ENCODE measurements around the gene FGF5.

DNA sequence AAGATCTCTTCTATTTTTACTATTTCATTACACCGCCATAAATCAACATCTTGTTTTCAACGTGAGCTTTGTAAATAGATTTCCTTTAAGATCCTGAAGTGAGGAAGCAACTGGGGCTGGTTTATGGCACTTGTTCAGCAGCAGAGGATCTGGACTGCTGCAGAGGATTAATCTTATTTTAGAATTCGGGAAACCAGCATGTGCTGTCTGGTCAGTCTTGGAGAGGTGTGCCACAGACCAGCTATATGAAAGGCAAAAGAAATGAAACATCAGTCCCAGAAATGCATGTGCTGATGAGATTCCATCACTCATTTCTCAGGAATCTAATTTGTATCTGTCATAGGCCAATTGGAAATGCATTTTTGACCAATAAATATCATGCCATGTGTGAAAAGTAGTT lies 45.8 kb upstream of the FGF5 start:
- TF ChIP-seq ZNF311 (tag by site-specific recombination; IDR thresholded peaks at IDR 0.05; ENCODE audit: borderline replicate concordance), result no peak
- TF ChIP-seq, protein P1, sequence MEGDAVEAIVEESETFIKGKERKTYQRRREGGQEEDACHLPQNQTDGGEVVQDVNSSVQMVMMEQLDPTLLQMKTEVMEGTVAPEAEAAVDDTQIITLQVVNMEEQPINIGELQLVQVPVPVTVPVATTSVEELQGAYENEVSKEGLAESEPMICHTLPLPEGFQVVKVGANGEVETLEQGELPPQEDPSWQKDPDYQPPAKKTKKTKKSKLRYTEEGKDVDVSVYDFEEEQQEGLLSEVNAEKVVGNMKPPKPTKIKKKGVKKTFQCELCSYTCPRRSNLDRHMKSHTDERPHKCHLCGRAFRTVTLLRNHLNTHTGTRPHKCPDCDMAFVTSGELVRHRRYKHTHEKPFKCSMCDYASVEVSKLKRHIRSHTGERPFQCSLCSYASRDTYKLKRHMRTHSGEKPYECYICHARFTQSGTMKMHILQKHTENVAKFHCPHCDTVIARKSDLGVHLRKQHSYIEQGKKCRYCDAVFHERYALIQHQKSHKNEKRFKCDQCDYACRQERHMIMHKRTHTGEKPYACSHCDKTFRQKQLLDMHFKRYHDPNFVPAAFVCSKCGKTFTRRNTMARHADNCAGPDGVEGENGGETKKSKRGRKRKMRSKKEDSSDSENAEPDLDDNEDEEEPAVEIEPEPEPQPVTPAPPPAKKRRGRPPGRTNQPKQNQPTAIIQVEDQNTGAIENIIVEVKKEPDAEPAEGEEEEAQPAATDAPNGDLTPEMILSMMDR (tag by site-specific recombination; IDR thresholded peaks at IDR 0.05), result no peak
- no peak for TF ChIP-seq ZNF529 (tag by site-specific recombination; IDR thresholded peaks at IDR 0.05; ENCODE audit: insufficient replicate concordance)
- no peak for TF ChIP-seq ZNF302 (tag by site-specific recombination; IDR thresholded peaks at IDR 0.05; ENCODE audit: low read depth)
- TF ChIP-seq, protein P2, sequence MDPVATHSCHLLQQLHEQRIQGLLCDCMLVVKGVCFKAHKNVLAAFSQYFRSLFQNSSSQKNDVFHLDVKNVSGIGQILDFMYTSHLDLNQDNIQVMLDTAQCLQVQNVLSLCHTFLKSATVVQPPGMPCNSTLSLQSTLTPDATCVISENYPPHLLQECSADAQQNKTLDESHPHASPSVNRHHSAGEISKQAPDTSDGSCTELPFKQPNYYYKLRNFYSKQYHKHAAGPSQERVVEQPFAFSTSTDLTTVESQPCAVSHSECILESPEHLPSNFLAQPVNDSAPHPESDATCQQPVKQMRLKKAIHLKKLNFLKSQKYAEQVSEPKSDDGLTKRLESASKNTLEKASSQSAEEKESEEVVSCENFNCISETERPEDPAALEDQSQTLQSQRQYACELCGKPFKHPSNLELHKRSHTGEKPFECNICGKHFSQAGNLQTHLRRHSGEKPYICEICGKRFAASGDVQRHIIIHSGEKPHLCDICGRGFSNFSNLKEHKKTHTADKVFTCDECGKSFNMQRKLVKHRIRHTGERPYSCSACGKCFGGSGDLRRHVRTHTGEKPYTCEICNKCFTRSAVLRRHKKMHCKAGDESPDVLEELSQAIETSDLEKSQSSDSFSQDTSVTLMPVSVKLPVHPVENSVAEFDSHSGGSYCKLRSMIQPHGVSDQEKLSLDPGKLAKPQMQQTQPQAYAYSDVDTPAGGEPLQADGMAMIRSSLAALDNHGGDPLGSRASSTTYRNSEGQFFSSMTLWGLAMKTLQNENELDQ (tag by site-specific recombination; IDR thresholded peaks at IDR 0.05; ENCODE audit: low read depth), result no peak
- TF ChIP-seq, protein P3, sequence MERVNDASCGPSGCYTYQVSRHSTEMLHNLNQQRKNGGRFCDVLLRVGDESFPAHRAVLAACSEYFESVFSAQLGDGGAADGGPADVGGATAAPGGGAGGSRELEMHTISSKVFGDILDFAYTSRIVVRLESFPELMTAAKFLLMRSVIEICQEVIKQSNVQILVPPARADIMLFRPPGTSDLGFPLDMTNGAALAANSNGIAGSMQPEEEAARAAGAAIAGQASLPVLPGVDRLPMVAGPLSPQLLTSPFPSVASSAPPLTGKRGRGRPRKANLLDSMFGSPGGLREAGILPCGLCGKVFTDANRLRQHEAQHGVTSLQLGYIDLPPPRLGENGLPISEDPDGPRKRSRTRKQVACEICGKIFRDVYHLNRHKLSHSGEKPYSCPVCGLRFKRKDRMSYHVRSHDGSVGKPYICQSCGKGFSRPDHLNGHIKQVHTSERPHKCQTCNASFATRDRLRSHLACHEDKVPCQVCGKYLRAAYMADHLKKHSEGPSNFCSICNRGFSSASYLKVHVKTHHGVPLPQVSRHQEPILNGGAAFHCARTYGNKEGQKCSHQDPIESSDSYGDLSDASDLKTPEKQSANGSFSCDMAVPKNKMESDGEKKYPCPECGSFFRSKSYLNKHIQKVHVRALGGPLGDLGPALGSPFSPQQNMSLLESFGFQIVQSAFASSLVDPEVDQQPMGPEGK (tag by site-specific recombination; IDR thresholded peaks at IDR 0.05), result no peak
- TF ChIP-seq ZNF558 (tag by site-specific recombination; IDR thresholded peaks at IDR 0.05), result no peak
- TF ChIP-seq REPIN1 (tag by site-specific recombination; IDR thresholded peaks at IDR 0.05; ENCODE audit: low read depth), result no peak
- no peak for TF ChIP-seq ZNF132 (tag by site-specific recombination; IDR thresholded peaks at IDR 0.05; ENCODE audit: borderline replicate concordance)
- TF ChIP-seq SALL2 (tag by site-specific recombination; IDR thresholded peaks at IDR 0.05; ENCODE audit: borderline replicate concordance), result no peak
- no peak for TF ChIP-seq ZNF175 (tag by site-specific recombination; IDR thresholded peaks at IDR 0.05)
- TF ChIP-seq ZBTB1 (tag by site-specific recombination; IDR thresholded peaks at IDR 0.05), result no peak
- no peak for TF ChIP-seq ZNF133 (tag by site-specific recombination; IDR thresholded peaks at IDR 0.05)
